ENCODE data around the gene KIAA0930.

KIAA0930 gene

DNA sequence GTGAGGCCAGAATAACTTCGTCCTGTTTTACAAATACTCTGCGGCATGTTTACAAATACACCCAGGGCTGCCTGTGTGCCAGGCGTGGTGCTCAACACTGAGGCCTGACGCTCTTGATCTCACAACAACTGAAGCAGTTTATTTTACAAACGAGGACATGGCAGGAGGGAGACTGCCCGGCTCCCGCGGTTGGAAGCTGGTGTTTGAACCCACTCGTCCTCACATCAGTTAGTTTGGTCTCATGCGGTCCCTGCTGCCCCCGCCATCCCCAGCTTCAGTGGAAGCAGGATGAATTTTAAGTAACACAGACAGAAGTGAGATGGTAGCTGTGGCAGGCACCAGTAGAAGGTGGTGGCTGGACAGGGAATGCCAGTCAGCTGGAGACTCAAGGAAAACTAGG is 16.4 kb downstream of the KIAA0930 start:
- no peak for TF ChIP-seq CSDC2 (CRISPR knock-in tag; IDR thresholded peaks at IDR 0.05)
- TF ChIP-seq, protein P1, sequence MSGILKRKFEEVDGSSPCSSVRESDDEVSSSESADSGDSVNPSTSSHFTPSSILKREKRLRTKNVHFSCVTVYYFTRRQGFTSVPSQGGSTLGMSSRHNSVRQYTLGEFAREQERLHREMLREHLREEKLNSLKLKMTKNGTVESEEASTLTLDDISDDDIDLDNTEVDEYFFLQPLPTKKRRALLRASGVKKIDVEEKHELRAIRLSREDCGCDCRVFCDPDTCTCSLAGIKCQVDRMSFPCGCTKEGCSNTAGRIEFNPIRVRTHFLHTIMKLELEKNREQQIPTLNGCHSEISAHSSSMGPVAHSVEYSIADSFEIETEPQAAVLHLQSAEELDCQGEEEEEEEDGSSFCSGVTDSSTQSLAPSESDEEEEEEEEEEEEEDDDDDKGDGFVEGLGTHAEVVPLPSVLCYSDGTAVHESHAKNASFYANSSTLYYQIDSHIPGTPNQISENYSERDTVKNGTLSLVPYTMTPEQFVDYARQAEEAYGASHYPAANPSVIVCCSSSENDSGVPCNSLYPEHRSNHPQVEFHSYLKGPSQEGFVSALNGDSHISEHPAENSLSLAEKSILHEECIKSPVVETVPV (CRISPR knock-in tag; IDR thresholded peaks at IDR 0.05), result no peak
- TF ChIP-seq, protein P2, sequence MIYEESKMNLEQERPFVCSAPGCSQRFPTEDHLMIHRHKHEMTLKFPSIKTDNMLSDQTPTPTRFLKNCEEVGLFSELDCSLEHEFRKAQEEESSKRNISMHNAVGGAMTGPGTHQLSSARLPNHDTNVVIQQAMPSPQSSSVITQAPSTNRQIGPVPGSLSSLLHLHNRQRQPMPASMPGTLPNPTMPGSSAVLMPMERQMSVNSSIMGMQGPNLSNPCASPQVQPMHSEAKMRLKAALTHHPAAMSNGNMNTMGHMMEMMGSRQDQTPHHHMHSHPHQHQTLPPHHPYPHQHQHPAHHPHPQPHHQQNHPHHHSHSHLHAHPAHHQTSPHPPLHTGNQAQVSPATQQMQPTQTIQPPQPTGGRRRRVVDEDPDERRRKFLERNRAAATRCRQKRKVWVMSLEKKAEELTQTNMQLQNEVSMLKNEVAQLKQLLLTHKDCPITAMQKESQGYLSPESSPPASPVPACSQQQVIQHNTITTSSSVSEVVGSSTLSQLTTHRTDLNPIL (CRISPR knock-in tag; IDR thresholded peaks at IDR 0.05; ENCODE audit: low read depth), result no peak
- no peak for ATAC-seq

DNA sequence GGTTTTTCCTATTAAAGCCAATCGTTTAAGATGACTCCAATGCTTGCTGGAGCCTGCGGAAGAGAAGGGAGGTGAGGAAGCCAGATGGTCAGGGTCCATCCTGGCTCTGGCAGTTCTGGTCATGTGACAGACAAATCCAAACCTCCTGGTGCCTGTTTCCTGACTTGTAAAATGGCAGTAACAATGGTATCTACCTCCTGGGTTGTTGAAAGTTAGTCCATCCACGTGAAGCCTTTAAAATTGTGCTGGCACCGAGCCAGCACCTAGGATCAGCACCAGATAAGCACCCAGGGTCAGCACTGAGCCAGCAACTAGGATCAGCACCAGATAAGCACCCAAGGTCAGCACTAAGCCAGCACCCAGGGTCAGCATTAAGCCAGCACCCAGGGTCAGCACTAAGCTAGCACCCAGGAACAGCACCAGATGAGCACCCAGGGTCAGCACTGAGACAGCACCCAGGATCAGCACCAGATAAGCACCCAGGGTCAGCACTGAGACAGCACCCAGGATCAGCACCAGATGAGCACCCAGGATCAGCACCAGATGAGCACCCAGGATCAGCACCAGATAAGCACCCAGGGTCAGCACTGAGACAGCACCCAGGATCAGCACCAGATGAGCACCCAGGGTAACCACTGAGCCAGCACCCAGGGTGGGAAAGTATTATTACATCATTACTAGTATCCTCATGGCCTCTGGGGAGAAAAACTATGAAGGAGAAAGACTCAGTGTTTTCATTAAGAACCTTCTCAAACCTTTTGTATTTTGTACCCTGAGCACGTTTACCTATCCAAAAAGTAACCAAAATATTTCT is 17.2 kb downstream of the KIAA0930 start:
- TF ChIP-seq ZNF8 (CRISPR knock-in tag; IDR thresholded peaks at IDR 0.05) (no peak), TCF4 (CRISPR knock-in tag; IDR thresholded peaks at IDR 0.05; ENCODE audit: borderline replicate concordance) (no peak), CSDC2 (CRISPR knock-in tag; IDR thresholded peaks at IDR 0.05) (no peak), OSR1 (CRISPR knock-in tag; IDR thresholded peaks at IDR 0.05) (no peak), ISL1 (CRISPR knock-in tag; IDR thresholded peaks at IDR 0.05) (no peak), ARNTL (CRISPR knock-in tag; IDR thresholded peaks at IDR 0.05; ENCODE audit: borderline replicate concordance, low read depth) (no peak)
- TF ChIP-seq, protein P2 (CRISPR knock-in tag; IDR thresholded peaks at IDR 0.05; ENCODE audit: low read depth), result no peak
- TF ChIP-seq, protein P3, sequence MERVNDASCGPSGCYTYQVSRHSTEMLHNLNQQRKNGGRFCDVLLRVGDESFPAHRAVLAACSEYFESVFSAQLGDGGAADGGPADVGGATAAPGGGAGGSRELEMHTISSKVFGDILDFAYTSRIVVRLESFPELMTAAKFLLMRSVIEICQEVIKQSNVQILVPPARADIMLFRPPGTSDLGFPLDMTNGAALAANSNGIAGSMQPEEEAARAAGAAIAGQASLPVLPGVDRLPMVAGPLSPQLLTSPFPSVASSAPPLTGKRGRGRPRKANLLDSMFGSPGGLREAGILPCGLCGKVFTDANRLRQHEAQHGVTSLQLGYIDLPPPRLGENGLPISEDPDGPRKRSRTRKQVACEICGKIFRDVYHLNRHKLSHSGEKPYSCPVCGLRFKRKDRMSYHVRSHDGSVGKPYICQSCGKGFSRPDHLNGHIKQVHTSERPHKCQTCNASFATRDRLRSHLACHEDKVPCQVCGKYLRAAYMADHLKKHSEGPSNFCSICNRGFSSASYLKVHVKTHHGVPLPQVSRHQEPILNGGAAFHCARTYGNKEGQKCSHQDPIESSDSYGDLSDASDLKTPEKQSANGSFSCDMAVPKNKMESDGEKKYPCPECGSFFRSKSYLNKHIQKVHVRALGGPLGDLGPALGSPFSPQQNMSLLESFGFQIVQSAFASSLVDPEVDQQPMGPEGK (CRISPR knock-in tag; IDR thresholded peaks at IDR 0.05; ENCODE audit: borderline replicate concordance), result no peak
- no peak for ATAC-seq

DNA sequence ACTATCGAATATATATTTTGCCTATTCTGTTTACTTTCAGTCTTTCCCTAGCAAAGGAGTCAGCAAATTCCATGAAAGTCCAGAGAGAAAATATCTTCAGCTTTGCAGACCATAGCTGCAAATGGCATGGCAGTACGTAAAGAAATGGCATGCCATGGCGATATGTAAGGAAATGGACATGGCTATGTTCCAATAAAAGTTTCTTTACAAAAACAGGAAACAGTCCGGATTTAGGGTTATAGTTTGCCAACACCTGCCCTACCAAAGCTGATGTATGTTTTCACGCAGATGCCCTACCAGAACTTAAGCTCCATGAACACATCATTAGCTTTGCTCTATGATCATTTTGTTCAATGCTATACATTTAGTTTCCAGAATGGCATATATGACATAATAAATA is 19.5 kb downstream of the KIAA0930 start:
- TF ChIP-seq, protein P4, sequence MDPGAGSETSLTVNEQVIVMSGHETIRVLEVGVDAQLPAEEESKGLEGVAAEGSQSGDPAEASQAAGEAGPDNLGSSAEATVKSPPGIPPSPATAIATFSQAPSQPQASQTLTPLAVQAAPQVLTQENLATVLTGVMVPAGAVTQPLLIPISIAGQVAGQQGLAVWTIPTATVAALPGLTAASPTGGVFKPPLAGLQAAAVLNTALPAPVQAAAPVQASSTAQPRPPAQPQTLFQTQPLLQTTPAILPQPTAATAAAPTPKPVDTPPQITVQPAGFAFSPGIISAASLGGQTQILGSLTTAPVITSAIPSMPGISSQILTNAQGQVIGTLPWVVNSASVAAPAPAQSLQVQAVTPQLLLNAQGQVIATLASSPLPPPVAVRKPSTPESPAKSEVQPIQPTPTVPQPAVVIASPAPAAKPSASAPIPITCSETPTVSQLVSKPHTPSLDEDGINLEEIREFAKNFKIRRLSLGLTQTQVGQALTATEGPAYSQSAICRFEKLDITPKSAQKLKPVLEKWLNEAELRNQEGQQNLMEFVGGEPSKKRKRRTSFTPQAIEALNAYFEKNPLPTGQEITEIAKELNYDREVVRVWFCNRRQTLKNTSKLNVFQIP (CRISPR knock-in tag; IDR thresholded peaks at IDR 0.05; ENCODE audit: borderline replicate concordance, low read depth), result no peak
- TF ChIP-seq, protein P2 (CRISPR knock-in tag; IDR thresholded peaks at IDR 0.05; ENCODE audit: low read depth), result no peak
- TF ChIP-seq ESRRG (CRISPR knock-in tag; IDR thresholded peaks at IDR 0.05) (no peak), ISL1 (CRISPR knock-in tag; IDR thresholded peaks at IDR 0.05) (no peak), SNAI2 (CRISPR knock-in tag; IDR thresholded peaks at IDR 0.05) (no peak)
- ATAC-seq, result no peak

DNA sequence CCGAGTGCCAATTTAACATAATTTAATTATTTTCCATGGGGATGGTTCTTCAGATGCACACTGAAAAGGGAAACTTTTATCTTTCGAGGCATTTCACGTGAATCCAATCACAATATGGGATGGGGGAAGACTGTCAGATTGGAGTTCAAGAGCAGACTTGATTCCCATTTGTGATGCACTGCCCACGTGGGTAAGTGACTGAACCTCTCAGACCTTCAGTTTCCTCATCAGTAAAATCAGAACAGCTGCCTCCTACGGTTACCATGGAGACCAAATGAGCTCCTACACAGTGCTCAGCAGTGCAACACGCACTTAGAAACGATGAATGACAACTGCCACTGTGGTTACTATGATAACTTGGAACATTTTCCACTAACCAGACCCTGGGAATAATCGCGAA is 21.7 kb downstream of the KIAA0930 start:
- peak; percentile 79; the same call in 2 of the 3 replicates for ATAC-seq
- no peak for TF ChIP-seq ZFP30 (CRISPR knock-in tag; IDR thresholded peaks at IDR 0.05)
- no peak for TF ChIP-seq RARB (CRISPR knock-in tag; IDR thresholded peaks at IDR 0.05)
- no peak for TF ChIP-seq GLIS3 (CRISPR knock-in tag; IDR thresholded peaks at IDR 0.05)
- no peak for TF ChIP-seq CSDC2 (CRISPR knock-in tag; IDR thresholded peaks at IDR 0.05)
- TF ChIP-seq TOX (CRISPR knock-in tag; IDR thresholded peaks at IDR 0.05; ENCODE audit: borderline replicate concordance), result no peak
- no peak for TF ChIP-seq TCF4 (CRISPR knock-in tag; IDR thresholded peaks at IDR 0.05; ENCODE audit: borderline replicate concordance)
- TF ChIP-seq ZFP3 (CRISPR knock-in tag; IDR thresholded peaks at IDR 0.05), result peak; percentile 84

All from SK-N-SH treated with all-trans-retinoic acid at 6 μM for 48 hours (cell line).